GM21447 (cell line): Measurements from ENCODE around the gene CALM3.
"Not testable (repeated sequence)": the region's sequence is repeated elsewhere in the genome, so short reads cannot be mapped to it uniquely, and the experiment has no call there.

Experiments
- ATAC-seq: cut with Tn5 transposase; IDR thresholded peaks from one replicate; pipeline ENCODE4 v1.9.1; 2021; ENCODE audit not compliant: unreplicated experiment

CALM3 gene

GRCh38 chr19:46601318-46602224 is at the start of gene CALM3:
CALM3 (plus strand) TSS chr19:46601330; CDS start chr19:46601435, 105 bp downstream.
- no peak for ATAC-seq

- ATAC-seq: no peak
These were observed 48.2 kb upstream of the CALM3 start for GRCh38 chr19:46552891-46553290.

- ATAC-seq: no peak
These were observed 47.0 kb upstream of the CALM3 start for GRCh38 chr19:46554161-46554560.

GRCh38 chr19:46555628-46556280 is 45.4 kb upstream of the CALM3 start:
- ATAC-seq: no peak

- ATAC-seq: not testable (repeated sequence)
These were observed 44.7 kb upstream of the CALM3 start for GRCh38 chr19:46556471-46556870.

GRCh38 chr19:46559203-46559602 is 41.9 kb upstream of the CALM3 start:
- no peak for ATAC-seq

- ATAC-seq: not testable (repeated sequence)
These were observed 41.5 kb upstream of the CALM3 start for GRCh38 chr19:46559675-46560074.

- ATAC-seq: no peak
These were observed 36.4 kb upstream of the CALM3 start for GRCh38 chr19:46564701-46565100.

- no peak for ATAC-seq
These were observed 29.6 kb upstream of the CALM3 start for GRCh38 chr19:46571495-46571894.

GRCh38 chr19:46573679-46574498 is 27.2 kb upstream of the CALM3 start:
- ATAC-seq: no peak

GRCh38 chr19:46574533-46574932 is 26.6 kb upstream of the CALM3 start:
- no peak for ATAC-seq

GRCh38 chr19:46578450-46578849 is 22.7 kb upstream of the CALM3 start:
- ATAC-seq: no peak

GRCh38 chr19:46579361-46579879 is 21.7 kb upstream of the CALM3 start:
- ATAC-seq: no peak

GRCh38 chr19:46580247-46580646 is 20.9 kb upstream of the CALM3 start:
- no peak for ATAC-seq

GRCh38 chr19:46585539-46585938 is 15.6 kb upstream of the CALM3 start:
- no peak for ATAC-seq

GRCh38 chr19:46586294-46586693 is 14.8 kb upstream of the CALM3 start:
- no peak for ATAC-seq

- no peak for ATAC-seq
These were observed 13.3 kb upstream of the CALM3 start for GRCh38 chr19:46587861-46588260.

- ATAC-seq: no peak
These were observed 9.9 kb upstream of the CALM3 start for GRCh38 chr19:46591254-46591653.

GRCh38 chr19:46591870-46592269 is 9.3 kb upstream of the CALM3 start:
- ATAC-seq: no peak

- no peak for ATAC-seq
These were observed 5.1 kb upstream of the CALM3 start for GRCh38 chr19:46596008-46596407.

- ATAC-seq: no peak
These were observed 2.7 kb upstream of the CALM3 start for GRCh38 chr19:46598372-46598917.
